Measurements from ENCODE around the gene RLBP1. TPM values are rescaled to one million over a fixed set of nuclear protein-coding genes. Genes with fewer than 3 reads are reported as not detected.

The RLBP1 gene
- total RNA-seq, 4 donors from 2014 or later = not detected

GRCh38 chr15:89199746-89200145, 21.6 kb downstream of the RLBP1 start:
- Histone ChIP-seq H3K27ac (no peak overlapping the region), H3K27me3 (no peaks in the 10 kb centered on the region), H3K4me3 (no peak overlapping the region), H3K9me3 (no peaks in the 10 kb centered on the region), H3K4me1 (no peaks in the 10 kb centered on the region), H3K36me3 (no peaks in the 10 kb centered on the region)
- no peak for TF ChIP-seq CTCF (IDR thresholded peaks at IDR 0.05)
- TF ChIP-seq POLR2A (IDR thresholded peaks at IDR 0.05) = no peak
- intact Hi-C loops (cut with DNase I; ENCODE audit: low total_unique reads) = no loop called here
- no peak for DNase-seq

GRCh38 chr15:89198934-89199333, 22.4 kb downstream of the RLBP1 start:
- intact Hi-C loops (cut with DNase I; ENCODE audit: low total_unique reads) = no loop called here
- TF ChIP-seq POLR2A (IDR thresholded peaks at IDR 0.05) = no peak
- no peak for TF ChIP-seq CTCF (IDR thresholded peaks at IDR 0.05)
- no peak for DNase-seq
- Histone ChIP-seq H3K27me3 (no peaks in the 10 kb centered on the region), H3K36me3 (no peaks in the 10 kb centered on the region), H3K27ac (no peak overlapping the region), H3K9me3 (no peaks in the 10 kb centered on the region), H3K4me1 (no peaks in the 10 kb centered on the region), H3K4me3 (no peak overlapping the region)

- H3K36me3 ChIP-seq = no peaks in the 10 kb centered on the region
- no peaks in the 10 kb centered on the region for H3K4me1 ChIP-seq
- no peak overlapping the region for H3K27ac ChIP-seq
- TF ChIP-seq POLR2A (IDR thresholded peaks at IDR 0.05) = no peak
- no peak for TF ChIP-seq CTCF (IDR thresholded peaks at IDR 0.05)
- DNase-seq = no peak
- no peak overlapping the region for H3K4me3 ChIP-seq
- no peaks in the 10 kb centered on the region for H3K9me3 ChIP-seq
- no peaks in the 10 kb centered on the region for H3K27me3 ChIP-seq
- intact Hi-C loops (cut with DNase I; ENCODE audit: low total_unique reads) = no loop called here
Measured at GRCh38 chr15:89198196-89198595, 23.2 kb downstream of the RLBP1 start.

- intact Hi-C loops (cut with DNase I; ENCODE audit: low total_unique reads) = no loop called here
- no peak for DNase-seq
- no peaks in the 10 kb centered on the region for H3K27me3 ChIP-seq
- H3K9me3 ChIP-seq = no peaks in the 10 kb centered on the region
- TF ChIP-seq POLR2A (IDR thresholded peaks at IDR 0.05) (no peak), CTCF (IDR thresholded peaks at IDR 0.05) (no peak)
- no peaks in the 10 kb centered on the region for H3K36me3 ChIP-seq
- H3K4me1 ChIP-seq = no peaks in the 10 kb centered on the region
- no peak overlapping the region for H3K27ac ChIP-seq
- no peak overlapping the region for H3K4me3 ChIP-seq
Measured at GRCh38 chr15:89197503-89197971, 23.8 kb downstream of the RLBP1 start.

GRCh38 chr15:89196994-89197393, 24.4 kb downstream of the RLBP1 start:
- no peak for TF ChIP-seq CTCF (IDR thresholded peaks at IDR 0.05)
- no peak for TF ChIP-seq POLR2A (IDR thresholded peaks at IDR 0.05)

More at GRCh38 chr15:89196994-89197393, 24.4 kb downstream of the RLBP1 start:
- intact Hi-C loops (cut with DNase I; ENCODE audit: low total_unique reads) = no loop called here
- Histone ChIP-seq H3K36me3 (no peaks in the 10 kb centered on the region), H3K27me3 (no peaks in the 10 kb centered on the region), H3K4me1 (no peaks in the 10 kb centered on the region), H3K9me3 (no peaks in the 10 kb centered on the region), H3K27ac (no peak overlapping the region), H3K4me3 (no peak overlapping the region)
- no peak for DNase-seq
